Upper lobe of right lung (tissue), 1 donor: ENCODE results near the gene C12orf75. TPM values are rescaled to one million over a fixed set of nuclear protein-coding genes. Genes with fewer than 3 reads are reported as not detected.

Experiments
- ATAC-seq: fragments of 200-7000 bp; cut with Tn5 transposase; one replicate; pipeline ENCODE4 v1.9.1; 2020; ENCODE audit warnings: mild to moderate bottlenecking, moderate library complexity
- DNase-seq: peaks from one replicate; pipeline ENCODE4 v3.0.0-alpha.2; 2020
- H3K27ac ChIP-seq: fragments of 200-600 bp; one replicate; pipeline ENCODE4 v1.8.0; 2022
- H3K27me3 ChIP-seq: fragments of 200-600 bp; one replicate; pipeline ENCODE4 v1.8.0; 2022; ENCODE audit warnings: mild to moderate bottlenecking
- H3K36me3 ChIP-seq: fragments of 200-600 bp; one replicate; pipeline ENCODE4 v1.8.0; 2022
- H3K4me1 ChIP-seq: fragments of 200-600 bp; one replicate; pipeline ENCODE4 v1.8.0; 2022
- H3K4me3 ChIP-seq: fragments of 200-600 bp; one replicate; pipeline ENCODE4 v1.8.0; 2022; ENCODE audit warnings: mild to moderate bottlenecking
- H3K9me3 ChIP-seq: fragments of 200-600 bp; one replicate; pipeline ENCODE4 v1.8.0; 2022
- CTCF ChIP-seq: fragments of 200-600 bp; IDR thresholded peaks from one replicate; pipeline ENCODE4 v1.8.0; 2022; ENCODE audit warnings: antibody characterized with exemption
- intact Hi-C: fragments of 100-400 bp; cut with DNase I; formaldehyde crosslinking; loops from one replicate; pipeline ENCODE4 v1.11.0; 2022
- total RNA-seq: library from RNA; stranded (reverse); fragmentation: NEBNext Ultra II Directional; extraction: Animal tissue kit (Norgen Biotek cat#: 25700); gene quantifications from one replicate; pipeline ENCODE4 v1.2.1, GENCODE V29; 2021
- donor health status: DM: no; HTN: yes; CAD: no; lungs with severe emphysema.

Gene C12orf75
- total RNA-seq, 1 donor from 2014 or later, result 5.9 TPM

- TF ChIP-seq CTCF, result no peak
- Histone ChIP-seq H3K4me1 (no peaks in the 10 kb centered on the region), H3K27ac (no peak overlapping the region), H3K9me3 (no peaks in the 10 kb centered on the region), H3K27me3 (no peaks in the 10 kb centered on the region), H3K4me3 (no peak overlapping the region), H3K36me3 (no peaks in the 10 kb centered on the region)
- DNase-seq (no peak), ATAC-seq (no peak)
- intact Hi-C loops, result loop anchor here (10.0 kb wide), 2 partner anchors 715 to 805 kb away; partner anchors contain the start of gene NUAK1
These were observed 89.1 kb downstream of the C12orf75 start for GRCh38 chr12:105419606-105420005.

GRCh38 chr12:105420046-105420445 lies 89.6 kb downstream of the C12orf75 start:
- intact Hi-C loops, result loop anchor here (10.0 kb wide), 2 partner anchors 715 to 805 kb away; partner anchors contain the start of gene NUAK1
- ATAC-seq (no peak), DNase-seq (no peak)
- Histone ChIP-seq H3K36me3 (no peaks in the 10 kb centered on the region), H3K27me3 (no peaks in the 10 kb centered on the region), H3K4me3 (no peak overlapping the region), H3K4me1 (no peaks in the 10 kb centered on the region), H3K9me3 (no peaks in the 10 kb centered on the region), H3K27ac (no peak overlapping the region)
- TF ChIP-seq CTCF, result no peak

DNA sequence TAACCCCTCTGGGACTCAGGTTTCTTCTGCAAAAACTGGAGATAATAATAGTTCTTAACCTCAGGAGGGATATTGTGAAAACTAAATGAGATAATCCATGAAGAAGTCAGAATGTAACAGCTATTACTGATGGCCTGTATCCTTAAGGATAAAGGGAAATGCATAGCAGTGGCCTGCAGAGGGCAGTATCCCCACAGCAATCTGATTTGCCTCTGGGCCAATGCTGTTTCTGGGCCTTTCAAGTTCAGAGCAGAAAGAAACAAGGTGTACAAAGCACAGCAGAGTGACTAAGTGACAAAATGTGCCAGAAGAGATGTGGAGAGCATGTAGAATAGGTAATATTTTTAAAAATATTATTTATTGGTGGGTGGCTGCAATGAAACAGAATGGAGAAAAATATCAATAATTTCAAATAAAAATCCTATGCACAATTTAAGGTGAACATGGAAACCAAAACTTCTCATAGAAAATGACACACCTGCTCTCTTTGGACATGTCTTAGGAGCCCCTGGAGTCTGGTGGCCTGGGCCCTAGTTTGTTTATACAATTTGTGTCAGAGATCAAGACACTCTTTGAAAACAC lies 90.3 kb downstream of the C12orf75 start:
- Histone ChIP-seq H3K36me3 (no peaks in the 10 kb centered on the region), H3K9me3 (no peaks in the 10 kb centered on the region), H3K4me3 (no peak overlapping the region), H3K27ac (no peak overlapping the region), H3K27me3 (no peaks in the 10 kb centered on the region), H3K4me1 (no peaks in the 10 kb centered on the region)
- intact Hi-C loops, result loop anchor here (10.0 kb wide), 2 partner anchors 714 to 804 kb away; partner anchors contain the start of gene NUAK1
- no peak for DNase-seq
- TF ChIP-seq CTCF, result peak; percentile 94
- peak; percentile 93 for ATAC-seq

Other genes starting within 250 kb of the C12orf75 start
- 5.0 TPM for gene ALDH1L2, start 246.2 kb upstream of the C12orf75 start, total RNA-seq
- 66.7 TPM for gene WASHC4, start 223.0 kb upstream of the C12orf75 start, total RNA-seq
- gene APPL2, start 94.5 kb upstream of the C12orf75 start, total RNA-seq, result 30.9 TPM